NCI-H510A (cell line): ENCODE results near the gene IL11RA.

Source experiments
- DNase-seq: peaks from one replicate; lab custom pipeline; 2025; lab: John Stamatoyannopoulos, UW

IL11RA gene

DNA sequence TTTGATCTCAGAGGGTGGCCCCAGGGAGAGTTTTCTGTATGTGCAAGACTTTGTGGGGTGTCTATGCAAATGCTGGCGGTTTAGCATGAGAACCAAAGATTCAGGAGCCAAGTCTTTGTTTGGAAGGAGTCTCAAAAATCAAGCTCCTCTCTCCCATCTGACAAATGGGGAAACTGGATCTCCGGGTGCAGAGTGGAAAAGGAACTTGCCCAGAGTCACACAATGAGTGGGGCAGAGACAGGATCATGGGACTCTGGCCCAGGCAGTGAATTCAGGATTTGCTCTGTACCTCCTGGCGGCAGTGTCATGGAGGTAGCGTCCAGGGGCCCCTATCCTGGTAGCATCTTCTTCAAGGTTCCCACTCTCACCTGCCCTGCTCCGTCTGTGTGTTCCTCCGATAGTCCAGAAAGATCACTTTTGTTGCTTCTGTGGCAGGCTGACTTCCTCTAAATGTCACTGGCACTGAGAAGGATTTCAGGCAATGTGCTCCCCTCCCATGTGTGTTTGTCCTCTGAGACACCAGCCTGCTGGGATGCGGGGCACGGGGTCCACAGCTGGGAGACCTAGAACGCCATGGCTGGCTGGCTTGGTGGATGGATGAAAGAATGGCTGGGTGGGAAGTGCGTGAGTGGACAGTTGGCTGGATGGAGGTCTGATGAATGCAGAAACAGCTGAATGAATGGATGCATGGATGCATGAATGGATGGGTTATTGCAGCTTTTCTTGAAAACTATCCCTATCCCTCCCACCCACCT is 35.5 kb downstream of the IL11RA start:
- DNase-seq: no peak

DNA sequence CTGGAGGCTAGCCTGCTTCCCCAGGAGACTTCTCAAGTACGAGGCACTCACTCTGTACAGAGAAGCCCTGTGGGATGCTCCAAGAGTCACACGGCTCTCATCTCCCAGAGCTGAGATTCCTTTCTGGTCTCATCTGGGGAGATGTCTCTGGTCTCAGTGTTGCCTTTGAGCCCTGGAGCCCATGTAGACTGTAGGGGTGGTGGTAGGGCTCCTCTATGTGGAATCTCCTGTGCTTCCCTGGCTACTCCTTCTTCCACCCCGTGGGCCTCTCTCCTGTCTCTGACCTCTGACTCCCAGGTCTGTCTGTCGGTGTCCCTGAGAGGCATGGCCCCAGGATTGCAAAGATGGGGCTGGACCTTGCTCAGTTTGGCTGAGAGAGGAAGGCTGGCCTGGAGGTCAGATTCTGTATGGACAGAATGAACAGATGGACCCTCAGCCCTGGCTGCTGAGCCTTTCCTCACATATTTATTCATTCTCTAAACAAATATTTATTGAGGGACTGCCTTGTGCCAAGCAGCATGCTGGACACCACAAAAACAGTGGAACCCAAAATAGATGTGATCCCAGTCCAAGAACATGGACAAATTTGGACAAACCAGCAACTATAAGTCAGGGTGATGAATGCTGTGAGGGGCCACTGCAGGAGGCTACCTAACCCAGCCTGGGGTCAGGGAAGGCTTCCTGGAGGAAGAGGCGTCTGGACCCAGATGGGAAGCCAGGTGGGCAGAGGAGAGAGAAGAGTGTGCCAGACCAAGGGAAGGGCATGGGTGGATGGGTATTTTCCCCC is 36.5 kb downstream of the IL11RA start:
- DNase-seq: no peak

DNA sequence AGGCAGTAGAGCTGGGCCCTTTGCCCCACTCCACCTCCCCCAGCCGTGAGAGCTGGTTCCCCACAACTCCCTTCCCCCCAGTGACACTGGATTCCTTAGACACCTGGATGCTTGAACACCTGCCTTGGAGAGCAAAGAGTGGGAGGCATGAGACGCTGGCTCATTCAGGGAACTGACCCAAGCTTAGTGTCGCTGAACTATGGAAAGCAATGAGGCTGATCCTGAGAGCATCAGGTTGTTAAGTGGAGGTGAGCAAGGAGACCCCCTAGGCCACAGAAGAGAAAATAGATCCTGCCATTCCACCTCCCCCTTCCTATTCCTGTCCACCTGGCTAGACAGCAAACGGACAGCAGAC is 37.1 kb downstream of the IL11RA start:
- DNase-seq: no peak

DNA sequence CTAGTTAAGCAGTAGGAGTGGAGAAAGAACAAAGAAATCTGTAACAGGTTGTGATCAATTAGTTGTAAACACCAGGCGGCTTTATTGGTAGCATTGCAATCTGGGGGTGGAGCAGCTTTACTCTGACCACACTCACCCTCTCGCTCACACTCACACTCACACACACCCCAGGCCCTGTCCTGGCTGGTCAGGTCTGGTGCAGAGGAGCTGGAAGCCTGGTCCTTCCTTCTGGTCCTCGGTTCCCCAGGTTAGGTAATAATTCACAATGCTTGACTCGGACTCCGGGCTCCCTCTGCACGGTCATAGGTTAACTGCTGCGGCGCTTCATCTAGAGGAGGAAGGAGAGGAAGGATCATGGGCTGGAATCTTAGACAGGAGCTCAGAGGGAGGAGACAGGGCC is 37.5 kb downstream of the IL11RA start:
- no peak for DNase-seq

DNA sequence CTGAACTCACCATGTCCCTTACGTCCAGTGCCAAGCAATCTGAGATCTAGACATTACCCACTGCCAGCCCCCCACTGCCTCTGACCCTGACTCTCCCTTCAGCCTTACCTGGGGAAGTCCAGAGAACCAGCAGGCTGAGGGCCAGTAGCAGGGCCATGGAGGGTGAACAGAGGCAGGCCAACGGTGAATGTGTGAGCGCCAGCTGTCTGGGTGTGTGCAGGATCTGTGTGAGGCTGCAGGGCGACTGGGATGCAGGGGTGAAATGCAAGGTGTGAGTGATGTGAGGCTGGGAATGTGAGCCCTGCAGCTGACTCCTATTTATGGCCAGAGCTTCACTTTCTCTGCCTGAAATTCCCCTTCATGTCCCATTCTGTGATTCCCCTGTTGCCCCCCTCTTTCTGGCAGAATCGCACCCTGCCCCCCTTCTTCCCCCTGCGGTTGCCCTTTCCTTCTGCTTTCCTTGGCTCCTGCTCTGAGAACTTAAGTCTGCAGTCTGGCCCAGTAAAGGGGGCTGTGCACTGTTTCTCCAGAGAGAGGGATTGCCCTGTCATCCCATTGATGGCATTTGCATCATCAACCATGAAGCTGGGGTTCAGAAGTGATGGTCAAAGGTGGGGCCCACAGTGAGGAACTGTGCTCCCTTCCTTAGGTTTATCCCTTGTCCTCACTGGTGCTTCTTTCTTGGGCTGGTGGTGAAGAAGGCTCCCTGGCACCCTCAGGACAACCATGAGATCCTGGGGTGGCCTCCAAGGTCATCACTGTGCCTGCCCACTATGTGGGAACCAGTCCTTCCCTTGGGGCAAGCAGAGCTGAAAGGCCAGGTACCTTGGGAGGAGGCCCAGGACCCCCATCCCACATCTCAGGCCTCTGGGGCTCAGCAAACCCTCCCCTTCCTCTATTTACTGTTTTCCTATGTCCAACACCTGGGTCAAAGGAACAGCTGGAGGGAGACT is 39.3 kb downstream of the IL11RA start, which contains the start of gene CCL19:
CCL19 (minus strand) TSS at position 294 of the 953 bp plus-strand sequence; CDS start at position 157, 137 bp downstream.
- DNase-seq: no peak

DNA sequence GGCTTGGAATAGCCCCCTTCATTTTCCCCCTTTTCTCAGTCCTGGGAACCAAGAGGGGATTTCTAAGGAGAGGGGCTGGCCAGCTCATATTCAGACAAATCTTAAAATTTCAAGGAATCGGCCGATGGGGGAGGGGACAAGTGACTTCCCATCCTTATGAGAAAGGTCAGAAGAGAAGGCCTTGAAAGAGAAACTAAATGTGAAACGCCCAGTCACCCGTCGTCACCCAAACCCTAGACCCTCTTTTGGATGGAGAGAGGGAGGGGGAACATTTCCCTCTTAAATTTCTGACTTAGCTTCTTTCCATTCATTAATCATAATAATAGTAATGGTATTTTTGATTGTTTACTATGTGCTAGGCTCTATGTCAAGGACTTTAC is 39.9 kb downstream of the IL11RA start:
- DNase-seq: no peak

DNA sequence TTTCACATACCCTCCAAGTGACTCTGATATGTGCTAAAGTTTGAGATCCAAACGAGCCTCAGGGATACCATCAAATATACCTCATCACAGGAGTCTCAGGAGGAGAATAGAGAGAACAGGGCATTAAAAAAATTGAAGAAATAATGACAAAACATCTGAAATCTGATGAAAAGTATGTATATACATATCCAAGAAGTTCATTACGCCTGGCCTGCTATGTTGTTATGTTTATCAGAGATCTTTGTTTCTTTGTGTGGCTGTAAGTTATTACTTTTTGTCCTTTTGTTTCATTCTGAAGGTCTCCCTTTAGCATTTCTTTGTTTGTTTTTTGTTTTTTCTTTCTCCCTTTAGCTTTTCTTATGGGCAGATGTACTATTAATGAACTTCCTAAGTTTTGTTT is 41.6 kb downstream of the IL11RA start:
- no peak for DNase-seq

DNA sequence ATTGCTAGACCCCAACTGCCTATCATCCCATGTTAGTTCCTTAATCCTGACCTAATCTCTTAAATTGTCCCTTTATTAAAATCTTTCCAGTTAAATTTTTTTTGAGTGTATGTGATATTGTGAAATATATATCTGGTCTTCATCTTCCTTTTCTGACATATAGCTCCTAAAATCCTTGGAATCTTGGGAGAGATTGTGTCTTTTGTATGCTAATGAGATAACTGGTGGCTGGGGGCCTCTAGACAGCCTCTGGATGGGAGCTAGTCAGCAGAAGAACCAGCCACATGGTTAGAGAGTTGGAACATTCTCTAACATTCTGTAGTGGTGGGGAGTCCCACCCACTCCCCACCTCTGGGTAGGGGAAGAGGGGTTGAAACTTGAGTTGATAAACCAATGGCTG is 42.8 kb downstream of the IL11RA start:
- no peak for DNase-seq

DNA sequence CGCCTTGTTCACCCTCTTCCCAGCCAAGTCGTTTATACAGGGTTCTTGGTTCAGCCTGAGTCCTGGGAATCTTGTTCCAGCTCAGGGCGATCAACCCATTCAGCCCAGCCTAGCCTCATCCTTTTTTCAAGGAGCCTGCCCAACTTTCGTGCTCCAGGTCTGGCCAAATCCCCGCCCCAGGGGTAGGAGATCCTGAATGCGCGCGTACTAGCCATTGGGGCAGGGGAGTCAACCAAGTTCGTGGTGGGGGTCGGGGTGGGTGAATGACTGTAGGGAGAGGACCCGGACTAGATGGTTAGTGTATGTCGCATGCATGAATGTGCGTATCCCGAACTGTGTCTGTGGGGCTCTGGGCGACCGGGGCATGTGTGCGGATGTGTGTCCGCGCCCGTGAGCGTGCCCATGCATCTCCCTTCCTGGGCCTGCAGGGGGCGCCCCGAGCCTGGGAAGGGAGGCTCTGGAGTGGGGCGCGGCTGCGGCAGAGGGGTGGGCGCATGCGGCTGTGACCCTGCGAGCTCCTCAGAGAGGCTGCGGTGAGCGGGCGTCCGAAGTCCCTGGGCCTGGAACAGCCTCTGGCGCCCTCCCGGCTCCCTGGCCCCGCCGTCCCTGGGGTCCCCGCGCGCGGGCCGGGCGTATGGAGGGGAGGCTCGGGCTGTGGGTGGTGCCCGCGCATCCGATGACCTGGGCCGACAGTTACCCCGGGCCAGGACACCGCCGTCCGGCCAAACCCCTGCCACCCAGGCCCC is 49.2 kb downstream of the IL11RA start:
- peak; percentile 9 for DNase-seq

DNA sequence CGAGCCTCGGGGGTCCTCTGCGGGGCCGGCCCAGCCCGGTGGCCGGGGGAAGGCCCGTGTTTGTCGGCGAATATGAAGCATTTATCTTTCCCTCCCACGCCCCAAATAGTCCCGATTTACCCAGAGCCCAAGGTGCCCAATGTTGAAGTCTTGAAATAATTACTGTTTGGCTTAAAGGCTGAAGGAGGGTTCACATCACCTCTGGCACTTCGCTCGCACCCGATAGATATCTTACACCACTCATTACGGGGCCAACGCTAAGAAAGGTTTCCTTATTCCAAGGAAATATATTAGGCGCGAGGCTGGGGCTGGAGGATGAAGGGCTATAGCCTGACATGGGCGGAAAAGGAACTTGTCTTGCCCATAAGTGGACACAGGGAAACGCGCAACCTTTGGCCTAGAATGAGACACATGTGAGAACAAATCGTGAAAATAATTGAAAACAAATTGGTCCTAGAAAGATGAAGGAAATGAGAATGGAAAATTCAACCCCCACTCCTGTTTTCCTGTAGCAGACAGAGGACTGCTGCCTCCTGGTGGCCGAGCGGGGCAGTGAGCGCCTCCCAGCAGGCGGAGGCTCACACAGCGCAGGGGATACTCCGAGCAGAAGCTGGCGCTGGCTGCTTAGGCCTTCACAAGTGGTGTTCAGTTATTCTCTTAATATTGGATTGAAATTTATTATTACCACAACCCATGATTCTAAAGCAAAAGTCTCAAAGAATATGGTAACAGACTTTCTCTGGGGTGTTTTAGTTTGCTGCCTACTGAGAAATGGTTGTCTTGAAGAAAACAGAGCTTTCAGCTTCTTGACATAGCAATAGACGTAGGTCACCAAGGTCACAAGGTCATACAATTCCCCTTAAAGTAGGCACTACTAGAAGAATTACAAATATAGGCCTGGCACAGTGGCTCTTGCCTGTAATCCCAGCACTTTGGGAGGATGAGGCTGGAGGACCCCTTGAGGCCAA is 50.1 kb downstream of the IL11RA start:
- DNase-seq: peak; percentile 19

DNA sequence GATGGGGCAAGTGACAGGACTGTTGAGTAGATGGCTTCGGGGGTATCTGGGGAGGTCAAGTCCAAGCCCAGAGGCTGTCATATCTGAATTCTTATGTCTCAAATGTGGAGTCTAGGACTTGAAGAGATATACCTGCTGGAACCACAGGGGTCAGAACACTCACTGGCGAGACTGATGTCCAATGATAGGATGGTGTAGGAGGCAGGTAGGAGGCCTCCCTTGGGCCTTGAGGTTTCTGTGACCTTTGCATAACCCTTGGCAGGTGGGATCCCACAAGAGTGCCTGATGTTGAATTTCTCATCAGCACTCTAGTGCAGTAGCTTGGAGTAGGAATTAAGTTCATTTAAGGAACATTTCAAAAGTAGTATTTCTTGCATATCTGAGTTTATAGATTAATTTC is 55.1 kb downstream of the IL11RA start:
- DNase-seq: no peak

DNA sequence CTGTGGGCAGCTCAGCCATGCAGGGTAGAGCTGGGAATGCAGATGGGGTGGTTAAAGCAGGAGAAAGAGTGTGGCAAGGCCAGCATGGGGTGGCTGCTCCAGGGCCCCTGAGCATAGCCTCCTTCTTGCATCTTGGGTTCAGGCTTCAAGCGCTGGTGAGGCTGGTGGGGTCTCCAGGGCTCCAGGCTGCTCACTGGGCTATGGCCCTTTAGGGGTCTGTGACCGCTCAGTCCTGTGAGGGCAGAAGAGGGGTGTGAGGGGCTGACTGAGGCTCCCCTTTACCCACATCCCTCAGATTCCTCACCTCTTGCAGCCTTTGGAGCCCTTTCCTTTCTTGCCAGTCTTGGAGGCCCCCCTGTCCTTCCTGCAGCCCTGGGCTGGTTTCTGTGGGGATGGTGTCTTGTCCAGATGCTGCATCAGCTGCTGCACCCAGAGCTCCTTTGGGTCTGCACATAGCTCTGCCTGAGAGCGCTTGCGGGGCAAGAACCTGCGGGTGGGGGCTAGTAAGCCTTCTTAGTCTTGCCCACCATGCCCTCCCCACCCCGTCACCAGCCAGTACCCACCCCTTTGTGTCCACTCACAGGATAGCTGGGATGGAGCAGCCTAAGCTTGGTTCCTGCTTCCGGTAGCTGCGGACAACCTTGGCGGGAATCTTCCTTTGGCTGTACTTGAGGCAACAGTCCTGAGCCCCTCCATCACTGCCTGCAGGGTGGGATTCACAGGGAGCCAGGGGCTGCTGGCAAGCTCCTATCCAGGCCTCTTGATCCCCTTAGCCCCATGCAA is 57.4 kb downstream of the IL11RA start:
- DNase-seq: no peak

DNA sequence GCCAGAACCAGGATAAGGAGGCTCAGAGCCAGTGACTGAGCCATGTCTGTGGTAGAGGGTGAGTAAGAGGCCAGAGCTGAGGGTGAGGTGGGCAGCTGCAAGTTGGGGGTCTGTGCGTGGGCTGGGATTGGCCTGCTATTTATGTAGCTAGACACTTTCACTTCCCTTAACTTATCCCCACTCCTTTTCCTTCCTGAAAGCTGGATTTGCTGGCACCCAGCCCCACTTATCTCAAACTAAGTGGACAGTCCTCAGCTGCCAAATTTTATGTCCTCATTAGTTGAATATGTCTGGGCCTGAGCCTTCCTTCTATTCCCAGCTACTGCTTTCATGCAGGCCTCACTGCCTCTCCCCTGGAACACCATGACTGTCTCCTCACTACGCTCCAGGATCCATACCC is 58.0 kb downstream of the IL11RA start, which contains the start of gene CCL21:
CCL21 (minus strand) TSS at position 114 of the 400 bp plus-strand sequence; CDS start at position 44, 70 bp downstream.
- DNase-seq: no peak
